ENCODE measurements around the gene TMEM181.

GRCh38 chr6:158531970-158532369 lies 27.9 kb upstream of the TMEM181 start:
- no peak for TF ChIP-seq CTCF (IDR thresholded peaks at IDR 0.05; ENCODE audit: insufficient read depth, low read length)
- TF ChIP-seq GABPA (IDR thresholded peaks at IDR 0.05; ENCODE audit: low read depth): no peak

All from HL-60 (cell line).